Loucy (cell line): Measurements from ENCODE around the gene GLIPR1.
A peak's percentile ranks its signal among the peaks of the same experiment; 100 is the strongest.

ENCODE experiments used
- H2AFZ ChIP-seq: fragments of 200-600 bp; sonication (generic); 2 replicates; pipeline ENCODE4 v1.6.0; 2016; ENCODE audit warnings: antibody characterized with exemption, mild to moderate bottlenecking, low read length, moderate library complexity
- H3F3A ChIP-seq: fragments of 200-600 bp; 2 replicates; pipeline ENCODE4 v1.6.0; 2016; ENCODE audit warnings: antibody characterized with exemption, low read depth, mild to moderate bottlenecking
- H3K27me3 ChIP-seq: fragments of 200-600 bp; sonication (generic); 2 replicates; pipeline ENCODE4 v1.6.1; 2014; ENCODE audit warnings: low read length, mild to moderate bottlenecking; ENCODE audit not compliant: insufficient read depth, poor library complexity, severe bottlenecking
- H3K36me3 ChIP-seq: fragments of 200-600 bp; sonication (generic); 2 replicates; pipeline ENCODE4 v1.6.1; 2016; ENCODE audit warnings: low read length; ENCODE audit not compliant: insufficient read depth
- H3K4me1 ChIP-seq: fragments of 200-600 bp; sonication (generic); 2 replicates; pipeline ENCODE4 v1.5.1; 2014; ENCODE audit warnings: low read length, mild to moderate bottlenecking; ENCODE audit not compliant: insufficient read depth, poor library complexity, severe bottlenecking
- H3K4me2 ChIP-seq: fragments of 200-600 bp; sonication (generic); 2 replicates; pipeline ENCODE4 v1.6.0; 2014; ENCODE audit warnings: antibody characterized with exemption, low read length, low read depth, mild to moderate bottlenecking; ENCODE audit not compliant: poor library complexity, severe bottlenecking
- H3K4me3 ChIP-seq: fragments of 200-600 bp; sonication (generic); 2 replicates; pipeline ENCODE4 v1.5.1; 2014; ENCODE audit warnings: low read length, mild to moderate bottlenecking, mixed read lengths; ENCODE audit not compliant: poor library complexity, severe bottlenecking
- H3K79me2 ChIP-seq: fragments of 200-600 bp; sonication (generic); 2 replicates; pipeline ENCODE4 v1.6.1; 2014; ENCODE audit warnings: low read length; ENCODE audit not compliant: insufficient read depth
- H3K9ac ChIP-seq: fragments of 200-600 bp; sonication (generic); 2 replicates; pipeline ENCODE4 v1.6.0; 2014; ENCODE audit warnings: mild to moderate bottlenecking, low read depth, low read length, moderate library complexity; ENCODE audit not compliant: poor library complexity, severe bottlenecking
- H3K9me2 ChIP-seq: fragments of 200-600 bp; sonication (generic); replicated peaks from 2 replicates; pipeline ENCODE4 v1.6.1; 2016; ENCODE audit warnings: low read depth, low read length, mixed read lengths
- H3K9me3 ChIP-seq: fragments of 200-600 bp; sonication (generic); 2 replicates; pipeline ENCODE4 v1.6.1; 2014; ENCODE audit warnings: mild to moderate bottlenecking, antibody characterized with exemption, low read length, low read depth; ENCODE audit not compliant: insufficient read depth
- H4K20me1 ChIP-seq: fragments of 200-600 bp; sonication (generic); 2 replicates; pipeline ENCODE4 v1.6.0; 2014; ENCODE audit warnings: antibody characterized with exemption, low read length, mild to moderate bottlenecking; ENCODE audit not compliant: insufficient read depth, poor library complexity, severe bottlenecking
- CTCF ChIP-seq: fragments of 200-600 bp; sonication (generic); conservative IDR thresholded peaks from 2 replicates; pipeline ENCODE4 v1.5.1; 2014; ENCODE audit warnings: mild to moderate bottlenecking, antibody characterized with exemption, low read length
- EZH2phosphoT487 ChIP-seq: fragments of 200-600 bp; IDR thresholded peaks from 2 replicates; pipeline ENCODE4 v1.6.1; 2018; ENCODE audit warnings: antibody characterized with exemption, mild to moderate bottlenecking, moderate library complexity, borderline replicate concordance

The GLIPR1 gene

DNA sequence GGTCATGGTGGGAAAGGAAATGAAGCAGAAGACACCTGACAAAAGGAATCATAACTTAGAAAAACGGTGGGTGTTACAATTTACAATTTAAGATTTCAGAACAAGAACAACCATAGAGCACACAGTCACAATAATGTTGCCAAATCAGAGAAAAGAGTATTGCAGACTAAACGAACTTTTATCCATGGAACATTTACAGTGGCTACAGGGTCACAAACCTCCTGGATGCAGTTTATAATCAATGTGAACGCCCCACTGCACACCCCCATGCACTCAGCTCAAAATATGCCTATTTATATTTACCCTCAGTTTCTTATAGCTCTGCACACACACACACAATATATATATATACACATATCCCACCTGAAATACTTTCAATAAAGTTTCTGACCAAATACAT lies 22.9 kb downstream of the GLIPR1 start:
- no peak overlapping the region for H2AFZ ChIP-seq
- TF ChIP-seq EZH2phosphoT487 (no peak), CTCF (no peak)
- no peaks in the 10 kb centered on the region for H3F3A ChIP-seq
- H3K9me3 ChIP-seq = no peaks in the 10 kb centered on the region
- peaks cover 47% of the 10 kb centered on the region for H3K79me2 ChIP-seq
- no peak overlapping the region for H3K9ac ChIP-seq
- H3K4me3 ChIP-seq = no peak overlapping the region
- peaks cover 14% of the 10 kb centered on the region for H3K4me1 ChIP-seq
- H3K27me3 ChIP-seq = no peaks in the 10 kb centered on the region
- peaks cover 23% of the 10 kb centered on the region for H4K20me1 ChIP-seq
- no peak overlapping the region for H3K4me2 ChIP-seq
- H3K36me3 ChIP-seq = peaks cover 70% of the 10 kb centered on the region
- no peaks in the 10 kb centered on the region for H3K9me2 ChIP-seq

- TF ChIP-seq EZH2phosphoT487 (no peak), CTCF (no peak)
- H3K79me2 ChIP-seq = peaks cover 51% of the 10 kb centered on the region
- peaks cover 66% of the 10 kb centered on the region for H3K36me3 ChIP-seq
These were observed 23.3 kb downstream of the GLIPR1 start for GRCh38 chr12:75503866-75504265.

DNA sequence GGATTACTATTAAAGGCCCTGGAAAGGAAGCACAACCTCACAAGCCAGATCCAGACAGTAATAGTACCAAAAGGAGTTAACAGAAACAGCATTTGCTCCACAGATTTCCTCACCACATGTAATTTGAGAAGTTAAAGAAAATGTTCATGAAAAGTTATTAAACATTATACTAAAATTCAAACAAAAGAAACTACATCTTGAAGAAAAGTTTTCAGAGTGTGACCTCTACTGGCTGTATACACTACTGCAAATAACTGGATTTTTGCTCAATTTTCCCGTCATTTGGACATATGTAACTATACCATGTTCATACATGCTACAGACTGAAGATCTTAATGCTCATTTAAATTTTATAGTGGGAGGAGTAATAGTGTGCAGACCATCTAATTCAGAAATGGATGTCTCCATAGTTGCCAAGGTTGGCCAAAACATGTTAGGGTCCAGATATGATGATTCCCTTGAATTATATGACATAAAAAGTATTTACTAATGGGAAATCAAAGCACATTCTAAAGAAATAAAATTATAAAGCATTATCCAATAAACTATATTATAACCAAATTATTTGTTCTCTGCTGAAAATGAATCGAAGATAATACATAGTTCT lies 25.3 kb downstream of the GLIPR1 start:
- Histone ChIP-seq H3K9ac (no peak overlapping the region), H3K79me2 (peaks cover 71% of the 10 kb centered on the region), H3K36me3 (peaks cover 53% of the 10 kb centered on the region), H3F3A (no peaks in the 10 kb centered on the region), H3K4me3 (peak overlapping the region; percentile 21), H3K4me1 (peaks cover 35% of the 10 kb centered on the region), H3K9me2 (no peaks in the 10 kb centered on the region), H3K9me3 (no peaks in the 10 kb centered on the region), H2AFZ (no peak overlapping the region), H3K27me3 (no peaks in the 10 kb centered on the region), H4K20me1 (peaks cover 37% of the 10 kb centered on the region), H3K4me2 (peak overlapping the region; percentile 95)
- TF ChIP-seq EZH2phosphoT487 (no peak), CTCF (peak; percentile 90)

More at GRCh38 chr12:75503866-75504265, 23.3 kb downstream of the GLIPR1 start:
- Histone ChIP-seq H3K9me2 (no peaks in the 10 kb centered on the region), H3K4me2 (no peak overlapping the region), H4K20me1 (peaks cover 26% of the 10 kb centered on the region), H3K4me1 (peaks cover 18% of the 10 kb centered on the region), H3K27me3 (no peaks in the 10 kb centered on the region), H3F3A (no peaks in the 10 kb centered on the region), H3K4me3 (no peak overlapping the region), H3K9me3 (no peaks in the 10 kb centered on the region), H2AFZ (no peak overlapping the region), H3K9ac (no peak overlapping the region)
